Muscle layer of colon (tissue), 2 donors: ENCODE results near the gene GHDC.
A peak's percentile ranks its signal among the peaks of the same experiment; 100 is the strongest.

Source experiments
- H3K27ac ChIP-seq: one replicate; pipeline ENCODE4 v1.7.0; 2013; ENCODE audit warnings: low read depth, mild to moderate bottlenecking, low read length, moderate library complexity
- H3K27me3 ChIP-seq, 2 donors: one replicate each; pipeline ENCODE4 v1.7.0; 2013; ENCODE audit warnings: low read length in 2 of 2, mild to moderate bottlenecking in 2 of 2; ENCODE audit not compliant: insufficient read depth in 2 of 2, control insufficient read depth in 1 of 2
- H3K36me3 ChIP-seq: one replicate; pipeline ENCODE4 v1.7.0; 2013; ENCODE audit warnings: mild to moderate bottlenecking, low read length; ENCODE audit not compliant: insufficient read depth
- H3K4me1 ChIP-seq: one replicate; pipeline ENCODE4 v1.7.0; 2013; ENCODE audit warnings: mild to moderate bottlenecking, low read length; ENCODE audit not compliant: insufficient read depth
- H3K4me3 ChIP-seq, 2 donors: one replicate each; pipeline ENCODE4 v1.7.0; 2013; ENCODE audit warnings: low read length in 2 of 2, low read depth in 1 of 2, mild to moderate bottlenecking in 1 of 2, moderate library complexity in 1 of 2
- H3K9ac ChIP-seq: one replicate; pipeline ENCODE4 v1.7.0; 2013; ENCODE audit warnings: low read length
- H3K9me3 ChIP-seq: one replicate; pipeline ENCODE4 v1.7.0; 2013; ENCODE audit warnings: mild to moderate bottlenecking, low read length
- donor health status: abdominal sarcoma.
- donor health status: Adenocarcinoma of cecum.

Gene GHDC

GRCh38 chr17:42201458-42201772 is 7.1 kb upstream of the GHDC start:
- no peaks in the 10 kb centered on the region for H3K9me3 ChIP-seq
- no peaks in the 10 kb centered on the region for H3K27me3 ChIP-seq
- no peak overlapping the region for H3K4me3 ChIP-seq
- no peak overlapping the region for H3K27ac ChIP-seq
- no peaks in the 10 kb centered on the region for H3K4me1 ChIP-seq
- peaks cover 57% of the 10 kb centered on the region for H3K36me3 ChIP-seq
- H3K9ac ChIP-seq = no peak overlapping the region

- Histone ChIP-seq H3K9me3 (no peaks in the 10 kb centered on the region), H3K4me1 (no peaks in the 10 kb centered on the region), H3K4me3 (no peak overlapping the region), H3K27ac (no peak overlapping the region), H3K36me3 (peaks cover 53% of the 10 kb centered on the region), H3K9ac (no peak overlapping the region), H3K27me3 (no peaks in the 10 kb centered on the region)
Observed at GRCh38 chr17:42200706-42201457, 6.6 kb upstream of the GHDC start.

DNA sequence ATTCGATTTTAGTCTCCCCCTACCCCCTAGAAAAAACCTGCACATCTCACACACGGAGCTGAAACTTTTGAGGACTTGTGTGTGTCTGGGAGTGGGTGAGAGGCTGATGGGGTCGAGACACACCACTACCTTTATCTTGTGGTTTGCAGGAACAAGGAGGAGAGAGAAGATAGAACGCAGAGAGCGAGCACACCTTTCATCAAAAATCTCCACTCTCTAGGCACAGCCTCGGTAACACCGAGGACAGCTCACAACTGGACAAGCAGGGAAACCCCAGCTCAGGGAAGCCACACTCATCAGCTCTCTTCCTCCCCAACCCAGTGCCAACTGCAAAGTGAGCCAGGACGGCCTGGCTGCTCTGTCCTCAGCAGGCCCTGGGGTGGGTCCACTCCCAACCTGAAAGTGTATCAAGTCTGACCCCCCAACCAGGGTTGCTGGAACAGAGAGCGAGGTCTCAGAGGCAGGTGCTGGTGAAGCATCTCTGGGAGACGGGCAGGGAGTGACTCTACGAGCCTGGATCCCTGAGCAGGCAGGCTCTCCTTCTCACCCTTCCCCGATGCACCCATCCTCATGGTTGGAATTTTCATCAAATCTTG is 5.2 kb upstream of the GHDC start:
- Histone ChIP-seq H3K27me3 (no peaks in the 10 kb centered on the region), H3K36me3 (peaks cover 43% of the 10 kb centered on the region), H3K4me1 (no peaks in the 10 kb centered on the region), H3K27ac (no peak overlapping the region), H3K4me3 (no peak overlapping the region), H3K9me3 (no peaks in the 10 kb centered on the region), H3K9ac (no peak overlapping the region)

- Histone ChIP-seq H3K27me3 (no peaks in the 10 kb centered on the region), H3K9ac (no peak overlapping the region), H3K36me3 (peaks cover 38% of the 10 kb centered on the region), H3K4me1 (no peaks in the 10 kb centered on the region), H3K9me3 (no peaks in the 10 kb centered on the region), H3K4me3 (no peak overlapping the region), H3K27ac (no peak overlapping the region)
Observed at GRCh38 chr17:42198897-42199296, 4.6 kb upstream of the GHDC start.

DNA sequence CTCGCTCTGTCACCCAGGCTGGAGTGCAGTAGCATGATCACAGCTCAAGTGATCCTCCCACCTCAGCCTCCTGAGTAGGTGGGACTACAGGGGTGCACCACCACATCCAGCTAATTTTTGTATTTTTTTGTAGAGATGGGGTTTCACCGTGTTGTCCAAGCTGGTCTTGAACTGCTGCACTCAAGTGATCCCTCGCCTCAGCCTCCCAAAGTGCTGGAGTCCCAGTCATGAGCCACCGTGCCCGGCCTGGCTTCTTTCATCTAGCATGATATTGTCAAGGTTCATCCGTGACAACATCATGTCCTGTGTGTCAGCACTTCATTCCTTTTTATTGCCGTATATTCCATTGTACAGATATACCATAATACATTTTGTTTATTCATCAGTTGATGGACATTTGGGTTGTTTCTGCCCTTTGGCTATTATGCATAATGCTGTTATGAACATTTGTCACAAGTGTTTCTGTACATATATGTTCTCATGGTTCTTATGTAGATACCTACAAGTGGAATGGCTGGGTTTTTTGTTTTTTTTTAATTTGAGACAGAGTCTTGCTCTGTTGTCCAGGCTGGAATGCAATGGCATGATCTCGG is 3.4 kb upstream of the GHDC start:
- Histone ChIP-seq H3K9me3 (no peaks in the 10 kb centered on the region), H3K27ac (no peak overlapping the region), H3K27me3 (no peaks in the 10 kb centered on the region), H3K9ac (no peak overlapping the region), H3K4me3 (no peak overlapping the region), H3K4me1 (peaks cover 11% of the 10 kb centered on the region), H3K36me3 (peaks cover 26% of the 10 kb centered on the region)

DNA sequence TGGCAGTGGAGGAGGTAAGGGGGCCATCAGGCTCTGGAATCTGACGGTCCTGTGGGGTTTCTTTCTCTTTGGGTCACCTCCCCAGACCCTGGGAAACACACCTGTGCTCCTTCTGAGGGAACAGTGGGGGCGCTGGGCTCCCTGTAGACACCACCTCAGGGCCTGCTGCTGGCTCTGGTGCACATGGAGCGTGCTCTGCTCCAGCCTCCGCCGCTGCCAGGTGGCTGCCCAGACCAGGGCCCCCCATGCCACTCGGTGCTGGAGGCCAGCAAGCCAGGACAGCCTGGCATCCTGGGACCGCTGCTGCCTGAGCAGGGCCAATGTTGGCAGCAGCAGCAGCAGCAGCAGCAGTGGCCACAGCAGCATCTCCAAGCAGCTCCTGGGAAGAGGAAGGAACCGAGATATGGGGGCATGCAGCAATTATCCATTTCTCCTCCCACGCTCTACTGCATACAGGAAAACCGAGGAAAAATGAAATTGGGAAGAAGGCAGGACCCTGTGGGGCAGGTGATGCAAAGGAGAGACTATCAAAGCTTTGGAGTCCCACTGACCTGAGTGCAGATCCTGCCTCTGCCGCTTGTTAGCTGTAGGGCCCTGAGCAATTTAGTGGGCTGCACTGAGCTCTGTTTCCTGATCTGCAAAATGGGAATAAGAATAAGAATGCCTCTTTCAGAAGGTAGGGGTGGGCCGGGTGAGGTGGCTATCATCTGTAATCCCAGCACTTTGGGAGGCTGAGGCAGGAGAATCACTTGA is 902 bp downstream of the GHDC start:
- H3K4me1 ChIP-seq = peaks cover 13% of the 10 kb centered on the region
- no peaks in the 10 kb centered on the region for H3K9me3 ChIP-seq
- H3K4me3 ChIP-seq = peak overlapping the region; percentile 80 to 81
- no peaks in the 10 kb centered on the region for H3K36me3 ChIP-seq
- H3K27ac ChIP-seq = peak overlapping the region; percentile 96
- peak overlapping the region; percentile 46 for H3K9ac ChIP-seq
- H3K27me3 ChIP-seq = no peaks in the 10 kb centered on the region

GRCh38 chr17:42192189-42193126 is 1.8 kb downstream of the GHDC start:
- H3K27me3 ChIP-seq = no peaks in the 10 kb centered on the region
- no peak overlapping the region for H3K4me3 ChIP-seq
- H3K27ac ChIP-seq = no peak overlapping the region
- no peak overlapping the region for H3K9ac ChIP-seq
- H3K9me3 ChIP-seq = no peaks in the 10 kb centered on the region
- peaks cover 13% of the 10 kb centered on the region for H3K4me1 ChIP-seq
- H3K36me3 ChIP-seq = no peaks in the 10 kb centered on the region

DNA sequence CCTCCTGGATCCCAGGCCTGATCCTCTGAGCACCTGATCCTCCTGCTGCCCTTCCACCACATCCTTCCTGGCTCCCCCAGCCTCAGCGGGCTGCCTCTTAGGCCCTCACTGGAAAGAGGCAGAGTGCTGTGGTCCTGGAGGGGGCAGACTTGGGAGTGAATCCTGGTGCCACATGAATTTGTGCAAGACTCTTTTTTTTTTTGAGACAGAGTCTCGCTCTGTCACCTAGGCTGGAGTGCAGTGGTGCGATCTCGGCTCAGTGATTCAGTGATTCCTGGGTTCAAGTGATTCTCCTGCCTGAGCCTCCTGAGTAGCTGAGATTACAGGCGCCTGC is 3.1 kb downstream of the GHDC start:
- H3K27me3 ChIP-seq = no peaks in the 10 kb centered on the region
- no peaks in the 10 kb centered on the region for H3K9me3 ChIP-seq
- H3K9ac ChIP-seq = no peak overlapping the region
- H3K27ac ChIP-seq = no peak overlapping the region
- no peak overlapping the region for H3K4me3 ChIP-seq
- no peaks in the 10 kb centered on the region for H3K36me3 ChIP-seq
- H3K4me1 ChIP-seq = peaks cover 13% of the 10 kb centered on the region

GRCh38 chr17:42190491-42191274 is 3.6 kb downstream of the GHDC start:
- H3K4me1 ChIP-seq = peaks cover 13% of the 10 kb centered on the region
- no peaks in the 10 kb centered on the region for H3K9me3 ChIP-seq
- no peak overlapping the region for H3K27ac ChIP-seq
- no peak overlapping the region for H3K9ac ChIP-seq
- H3K4me3 ChIP-seq = no peak overlapping the region
- H3K27me3 ChIP-seq = no peaks in the 10 kb centered on the region
- H3K36me3 ChIP-seq = no peaks in the 10 kb centered on the region

DNA sequence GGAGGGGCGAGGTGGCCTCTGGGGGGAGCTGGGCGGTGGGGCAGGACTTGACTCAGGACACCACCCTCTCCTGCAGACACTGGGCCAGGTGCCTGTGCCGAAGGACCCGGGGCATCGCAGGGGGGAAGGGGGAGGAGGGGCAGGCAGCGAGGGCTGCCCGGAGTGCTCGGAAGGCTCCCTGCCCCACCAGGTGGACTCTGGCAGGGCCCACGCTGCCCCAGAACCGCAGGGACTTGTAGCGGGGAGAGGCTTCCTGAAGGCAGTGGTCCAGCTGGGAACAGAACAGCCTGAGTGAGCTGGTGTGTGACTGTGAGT is 4.7 kb downstream of the GHDC start:
- no peak overlapping the region for H3K4me3 ChIP-seq
- peaks cover 16% of the 10 kb centered on the region for H3K4me1 ChIP-seq
- no peak overlapping the region for H3K27ac ChIP-seq
- no peaks in the 10 kb centered on the region for H3K27me3 ChIP-seq
- no peaks in the 10 kb centered on the region for H3K9me3 ChIP-seq
- no peaks in the 10 kb centered on the region for H3K36me3 ChIP-seq
- no peak overlapping the region for H3K9ac ChIP-seq
